ENCODE data around the gene PCOLCE2. TPM values are rescaled to one million over a fixed set of nuclear protein-coding genes. Genes with fewer than 3 reads are reported as not detected.
"Not testable (repeated sequence)": the region's sequence is repeated elsewhere in the genome, so short reads cannot be mapped to it uniquely, and the experiment has no call there.

The PCOLCE2 gene
- total RNA-seq, 1 experiment from 2014 or later = 14.6 TPM

GRCh38 chr3:142883534-142883933 lies 5.3 kb downstream of the PCOLCE2 start:
- intact Hi-C loops (cut with micrococcal nuclease; ENCODE audit: unreplicated experiment); CTCF ChIA-PET: not testable (repeated sequence)

GRCh38 chr3:142881445-142882224 lies 7.2 kb downstream of the PCOLCE2 start:
- TF ChIP-seq REST (IDR thresholded peaks at IDR 0.05; ENCODE audit: insufficient read depth in 1 of 2, low read depth in 2 of 2, low read length in 1 of 2) (no peak), TCF7L2 (IDR thresholded peaks at IDR 0.05; ENCODE audit: low read depth, low read length) (no peak), SIN3A (IDR thresholded peaks at IDR 0.05; ENCODE audit: borderline replicate concordance, insufficient read depth, low read depth, low read length) (no peak), CTCF (IDR thresholded peaks at IDR 0.05) (no peak), POLR2AphosphoS5 (IDR thresholded peaks at IDR 0.05; ENCODE audit: low read depth, low read length) (no peak)
- Histone ChIP-seq H3K4me3 (ENCODE audit: low read depth in 2 of 2, low read length in 2 of 2) (no peak overlapping the region), H3K9me3 (ENCODE audit: control insufficient read depth, insufficient read depth, low read depth, low read length) (no peaks in the 10 kb centered on the region), H3K27ac (ENCODE audit: low read length) (no peak overlapping the region), H3K36me3 (ENCODE audit: control insufficient read depth, insufficient read depth, low read length) (no peaks in the 10 kb centered on the region), H3K27me3 (ENCODE audit: control insufficient read depth, insufficient read depth, low read length) (no peaks in the 10 kb centered on the region), H3K4me1 (ENCODE audit: control insufficient read depth, insufficient read depth, low read length) (no peaks in the 10 kb centered on the region; the same call in 1 of the 2 replicates)
- BruUV-seq (replicated peaks) = no TSS peak
- CTCF ChIA-PET = no interaction called here
- DNase-seq (ENCODE audit: low read depth, low spot score) (no peak), ATAC-seq (no peak)
- POLR2A ChIA-PET = interaction anchor here (0.6 kb wide), 1 partner anchor 293 kb away, joined by 6 read pairs; no protein-coding TSS in a partner anchor
- intact Hi-C loops (cut with micrococcal nuclease; ENCODE audit: unreplicated experiment) = no loop called here
- in situ Hi-C loops (cut with HindIII; ENCODE audit: low pct_unique_long_range_greater_than_20kb, low sequenced_read_pairs) = no loop called here

More at GRCh38 chr3:142883534-142883933, 5.3 kb downstream of the PCOLCE2 start:
- H3K36me3 ChIP-seq (ENCODE audit: control insufficient read depth, insufficient read depth, low read length); in situ Hi-C loops (cut with HindIII; ENCODE audit: low pct_unique_long_range_greater_than_20kb, low sequenced_read_pairs); BruUV-seq (replicated peaks); H3K9me3 ChIP-seq (ENCODE audit: control insufficient read depth, insufficient read depth, low read depth, low read length); H3K4me3 ChIP-seq (ENCODE audit: low read depth in 2 of 2, low read length in 2 of 2); H3K27ac ChIP-seq (ENCODE audit: low read length); DNase-seq (ENCODE audit: low read depth, low spot score); H3K27me3 ChIP-seq (ENCODE audit: control insufficient read depth, insufficient read depth, low read length); ATAC-seq: not testable (repeated sequence)
- POLR2A ChIA-PET = interaction anchor here (0.7 kb wide), 1 partner anchor 89 kb away, joined by 3 read pairs; no protein-coding TSS in a partner anchor
- peaks cover 16% of the 10 kb centered on the region for H3K4me1 ChIP-seq (ENCODE audit: control insufficient read depth, insufficient read depth, low read length)

GRCh38 chr3:142878649-142879300 lies 10.1 kb downstream of the PCOLCE2 start:
- no peak overlapping the region for H3K4me3 ChIP-seq (ENCODE audit: low read depth in 2 of 2, low read length in 2 of 2)
- no peaks in the 10 kb centered on the region for H3K9me3 ChIP-seq (ENCODE audit: control insufficient read depth, insufficient read depth, low read depth, low read length)
- no peaks in the 10 kb centered on the region for H3K36me3 ChIP-seq (ENCODE audit: control insufficient read depth, insufficient read depth, low read length)
- H3K27ac ChIP-seq (ENCODE audit: low read length) = no peak overlapping the region
- in situ Hi-C loops (cut with HindIII; ENCODE audit: low pct_unique_long_range_greater_than_20kb, low sequenced_read_pairs) = no loop called here
- intact Hi-C loops (cut with micrococcal nuclease; ENCODE audit: unreplicated experiment) = no loop called here
- CTCF ChIA-PET = no interaction called here
- BruUV-seq (replicated peaks) = no TSS peak
- ATAC-seq = no peak
- DNase-seq (ENCODE audit: low read depth, low spot score) = no peak
- POLR2A ChIA-PET = no interaction called here
- H3K27me3 ChIP-seq (ENCODE audit: control insufficient read depth, insufficient read depth, low read length) = no peaks in the 10 kb centered on the region
- H3K4me1 ChIP-seq (ENCODE audit: control insufficient read depth, insufficient read depth, low read length) = no peaks in the 10 kb centered on the region
- TF ChIP-seq POLR2AphosphoS5 (IDR thresholded peaks at IDR 0.05; ENCODE audit: low read depth, low read length) (no peak), REST (IDR thresholded peaks at IDR 0.05; ENCODE audit: insufficient read depth in 1 of 2, low read depth in 2 of 2, low read length in 1 of 2) (no peak), SIN3A (IDR thresholded peaks at IDR 0.05; ENCODE audit: borderline replicate concordance, insufficient read depth, low read depth, low read length) (no peak), CTCF (IDR thresholded peaks at IDR 0.05) (no peak), TCF7L2 (IDR thresholded peaks at IDR 0.05; ENCODE audit: low read depth, low read length) (no peak)
